ENCODE data around the gene ABRAXAS1.
"Not testable (repeated sequence)": the region's sequence is repeated elsewhere in the genome, so short reads cannot be mapped to it uniquely, and the experiment has no call there.

ABRAXAS1 gene

GRCh38 chr4:83484500-83485461 lies at the start of gene ABRAXAS1:
TSS of gene ABRAXAS1 (minus strand) at chr4:83485100. CDS start at chr4:83485072, 28 bp downstream.
- DNase-seq (ENCODE audit: low spot score), result peak; percentile 77

GRCh38 chr4:83527671-83528070 lies 42.8 kb upstream of the ABRAXAS1 start:
- no peak for DNase-seq (ENCODE audit: low spot score)

- no peak for DNase-seq (ENCODE audit: low spot score)
These were observed 37.3 kb upstream of the ABRAXAS1 start for GRCh38 chr4:83522239-83522638.

GRCh38 chr4:83516042-83516772 lies 31.3 kb upstream of the ABRAXAS1 start:
- no peak for DNase-seq (ENCODE audit: low spot score)

- no peak for DNase-seq (ENCODE audit: low spot score)
These were observed 25.5 kb upstream of the ABRAXAS1 start for GRCh38 chr4:83510442-83510841.

GRCh38 chr4:83509156-83509585 lies 24.3 kb upstream of the ABRAXAS1 start:
- DNase-seq (ENCODE audit: low spot score), result peak; percentile 34

GRCh38 chr4:83504996-83505395 lies 20.1 kb upstream of the ABRAXAS1 start:
- no peak for DNase-seq (ENCODE audit: low spot score)

- no peak for DNase-seq (ENCODE audit: low spot score)
These were observed 19.6 kb upstream of the ABRAXAS1 start for GRCh38 chr4:83504503-83504902.

GRCh38 chr4:83503974-83504373 lies 19.1 kb upstream of the ABRAXAS1 start:
- DNase-seq (ENCODE audit: low spot score), result no peak

GRCh38 chr4:83501671-83502070 lies 16.8 kb upstream of the ABRAXAS1 start:
- not testable (repeated sequence) for DNase-seq (ENCODE audit: low spot score)

GRCh38 chr4:83498187-83498586 lies 13.3 kb upstream of the ABRAXAS1 start:
- no peak for DNase-seq (ENCODE audit: low spot score)

- not testable (repeated sequence) for DNase-seq (ENCODE audit: low spot score)
These were observed 11.4 kb upstream of the ABRAXAS1 start for GRCh38 chr4:83496085-83496917.

GRCh38 chr4:83490876-83491450 lies 6.1 kb upstream of the ABRAXAS1 start:
- peak; percentile 51 for DNase-seq (ENCODE audit: low spot score)

- DNase-seq (ENCODE audit: low spot score), result peak; percentile 9
These were observed 4.9 kb upstream of the ABRAXAS1 start for GRCh38 chr4:83489711-83490326.

GRCh38 chr4:83486457-83487129 lies 1.7 kb upstream of the ABRAXAS1 start:
- no peak for DNase-seq (ENCODE audit: low spot score)

- no peak for DNase-seq (ENCODE audit: low spot score)
These were observed 10.9 kb downstream of the ABRAXAS1 start for GRCh38 chr4:83473966-83474365.

- DNase-seq (ENCODE audit: low spot score), result no peak
These were observed 11.5 kb downstream of the ABRAXAS1 start for GRCh38 chr4:83473423-83473822.

GRCh38 chr4:83456184-83456501 lies 28.8 kb downstream of the ABRAXAS1 start:
- no peak for DNase-seq (ENCODE audit: low spot score)

- DNase-seq (ENCODE audit: low spot score), result peak; percentile 74
These were observed 29.4 kb downstream of the ABRAXAS1 start, which contains the start of the genes HELQ and MRPS18C for GRCh38 chr4:83455281-83456183. TSS of gene HELQ (minus strand) at chr4:83455823. CDS start at chr4:83455693, 130 bp downstream. TSS of gene MRPS18C (plus strand) at chr4:83456058. CDS start at chr4:83456078, 20 bp downstream.
